ENCODE data around the gene TEX261.
"Not testable (repeated sequence)": the region's sequence is repeated elsewhere in the genome, so short reads cannot be mapped to it uniquely, and the experiment has no call there.

Gene TEX261

DNA sequence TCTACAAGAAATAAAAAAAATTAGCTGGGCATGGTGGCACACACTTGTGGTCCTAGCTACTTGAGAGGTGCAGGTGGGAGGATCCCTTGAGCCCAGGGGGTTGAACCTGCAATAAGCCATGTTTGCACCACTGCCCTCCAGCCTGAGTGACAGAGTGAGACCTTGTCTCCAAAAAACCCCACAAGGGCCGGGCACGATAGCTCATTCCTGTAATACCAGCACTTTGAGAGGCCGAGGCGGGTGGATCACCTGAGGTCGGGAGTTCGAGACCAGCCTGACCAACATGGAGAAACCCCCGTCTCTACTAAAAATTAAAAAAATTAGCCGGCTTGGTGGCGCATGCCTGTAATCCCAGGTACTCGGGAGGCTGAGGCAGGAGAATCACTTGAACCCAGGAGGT, 5.3 kb upstream of the TEX261 start:
- DNase-seq = not testable (repeated sequence)

DNA sequence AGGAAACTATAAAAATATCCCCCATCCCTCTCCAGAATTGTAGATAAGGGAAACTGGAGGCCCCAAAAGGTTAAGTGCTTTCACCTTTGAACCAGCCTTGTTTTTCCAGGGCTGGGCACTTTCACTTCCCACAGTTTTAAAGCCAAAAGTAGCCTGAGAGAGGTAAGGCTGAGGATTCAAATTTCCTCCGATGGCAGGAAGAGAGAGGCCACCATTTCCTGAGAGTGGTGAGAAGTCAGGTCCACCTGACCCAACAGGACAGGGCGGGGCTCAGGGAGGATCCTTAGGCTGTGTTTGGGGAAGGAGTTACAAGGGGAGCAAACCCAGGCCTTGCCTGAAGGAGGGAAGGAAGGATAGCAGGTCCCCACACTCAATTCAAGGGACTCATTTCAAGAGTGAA, 4.7 kb upstream of the TEX261 start:
- no peak for DNase-seq

DNA sequence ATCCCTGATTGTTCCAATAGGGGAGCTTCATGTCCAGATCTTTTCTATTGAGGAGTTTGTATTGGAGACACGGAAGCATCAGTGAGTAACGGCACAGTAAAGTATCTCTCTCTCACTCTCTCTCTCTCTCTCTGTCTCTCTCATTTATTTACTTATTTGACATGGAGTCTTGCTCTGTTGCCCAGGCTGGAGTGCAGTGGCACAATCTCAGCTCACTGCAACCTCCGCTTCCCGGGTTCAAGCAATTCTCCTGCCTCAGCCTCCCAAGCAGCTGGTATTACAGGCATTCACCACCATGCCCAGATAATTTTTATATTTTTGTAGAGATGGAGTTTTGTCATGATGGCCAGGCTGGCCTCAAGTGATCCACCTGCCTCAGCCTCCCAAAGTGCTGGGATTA, 4.2 kb upstream of the TEX261 start:
- not testable (repeated sequence) for DNase-seq

DNA sequence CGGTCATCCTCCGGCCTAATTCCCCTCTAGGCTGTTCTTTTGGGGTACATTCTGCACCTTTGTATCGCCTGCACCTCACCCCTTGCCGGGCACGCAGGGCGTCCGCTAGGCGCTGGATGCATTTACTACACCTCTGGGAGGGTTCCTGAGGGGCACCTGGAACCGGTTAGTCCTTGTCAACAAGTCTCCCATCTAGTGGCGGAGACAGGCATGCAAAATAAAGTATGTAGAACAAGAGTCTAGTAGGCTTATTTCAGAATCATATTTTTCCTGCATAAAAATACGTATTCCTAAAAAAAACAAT, 705 bp upstream of the TEX261 start:
- DNase-seq = peak; percentile 54

DNA sequence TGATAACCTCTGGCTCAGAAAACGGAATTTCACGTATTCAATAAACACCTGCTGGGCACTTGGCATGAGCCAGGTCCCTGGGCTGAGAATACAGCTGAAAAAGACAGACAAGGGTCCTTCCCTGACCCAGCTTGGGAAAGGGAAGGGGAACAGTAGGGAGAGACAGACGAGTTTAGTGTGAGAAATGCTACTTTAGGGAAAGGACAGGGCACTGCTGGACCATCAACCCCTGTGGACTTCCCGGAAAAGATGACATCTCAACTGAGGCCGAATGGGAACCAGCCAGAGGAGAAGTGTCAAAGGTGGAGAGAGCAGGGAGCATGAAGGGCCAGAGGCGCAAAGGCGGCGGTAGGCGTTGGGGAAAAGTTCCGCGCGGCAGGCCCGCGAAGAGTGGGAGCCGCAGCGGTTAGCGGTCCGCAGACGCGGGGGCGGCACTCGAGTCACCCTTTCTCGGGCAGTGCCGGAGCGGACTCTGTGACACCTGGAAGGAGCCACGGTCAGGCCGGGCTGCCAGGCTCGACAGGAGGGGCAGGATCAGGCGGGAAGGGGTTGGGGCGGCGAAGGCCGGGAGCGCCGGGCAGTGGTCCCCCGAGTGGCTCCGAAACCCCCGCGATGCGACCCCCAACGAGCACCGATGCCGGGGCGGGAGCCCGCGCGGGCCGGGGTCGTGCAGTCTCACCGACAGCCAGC, 519 bp downstream of the TEX261 start:
- no peak for DNase-seq

DNA sequence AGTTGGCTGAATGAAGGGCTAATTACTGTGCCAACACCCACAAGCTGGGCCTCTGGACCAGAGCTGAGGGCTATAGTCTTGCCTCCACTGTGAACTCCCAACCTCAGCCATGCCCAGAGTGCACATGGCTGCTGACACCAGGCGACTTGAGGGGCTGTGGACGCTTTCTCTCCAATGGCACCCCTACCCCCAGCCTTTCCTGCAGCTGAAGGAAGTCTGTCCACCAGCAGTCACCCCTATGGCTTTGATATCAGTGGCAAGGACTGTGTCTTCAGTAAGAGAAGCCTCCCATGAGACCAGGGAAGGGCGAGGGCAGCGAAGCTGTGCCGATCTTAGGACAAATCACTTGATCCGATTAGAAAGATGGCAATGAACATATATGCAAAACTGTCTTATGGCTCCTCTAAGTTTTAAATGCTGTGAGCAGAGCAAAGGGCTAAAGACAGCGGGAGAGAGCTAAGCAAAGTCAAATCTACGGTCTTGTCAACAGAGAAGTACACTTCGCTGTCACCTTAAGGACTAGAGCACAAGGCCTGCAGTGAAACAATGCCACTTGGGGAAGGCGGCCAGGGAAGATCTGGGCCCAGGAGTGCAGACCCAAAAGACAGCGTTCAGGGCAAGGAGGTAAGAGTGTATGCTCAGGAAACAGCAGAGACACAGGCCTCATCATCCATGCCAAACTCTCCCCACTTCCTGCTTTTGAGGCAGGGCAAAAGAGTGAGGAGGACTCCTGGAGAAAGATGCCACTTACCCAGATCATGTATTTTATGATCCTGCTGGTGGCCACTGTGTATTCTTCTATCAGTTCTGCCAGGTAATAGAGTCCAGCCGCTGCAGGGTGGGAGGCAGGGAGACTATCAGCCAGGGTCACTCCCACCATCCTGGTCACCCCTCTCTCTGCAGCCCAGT, 1.5 kb downstream of the TEX261 start:
- no peak for DNase-seq

DNA sequence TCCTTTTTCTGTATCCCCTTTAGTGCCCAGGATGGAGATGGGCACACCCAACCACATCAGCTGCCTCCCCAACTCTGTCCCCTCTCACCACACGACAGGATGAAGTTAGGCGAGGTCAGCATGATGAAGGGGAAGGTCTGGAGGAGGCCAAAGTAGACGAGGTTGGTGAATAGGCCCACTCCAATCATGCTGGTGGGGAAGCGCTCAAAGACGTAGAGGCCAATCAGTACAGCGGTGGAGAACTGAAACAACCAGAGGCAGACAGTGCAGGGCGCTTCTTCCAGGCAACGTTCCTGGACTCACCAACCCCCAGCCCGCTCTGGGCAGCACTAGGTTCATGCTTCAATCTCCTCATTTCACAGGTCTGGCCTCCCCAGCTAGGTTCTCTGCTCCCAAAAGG, 2.9 kb downstream of the TEX261 start:
- DNase-seq = no peak

DNA sequence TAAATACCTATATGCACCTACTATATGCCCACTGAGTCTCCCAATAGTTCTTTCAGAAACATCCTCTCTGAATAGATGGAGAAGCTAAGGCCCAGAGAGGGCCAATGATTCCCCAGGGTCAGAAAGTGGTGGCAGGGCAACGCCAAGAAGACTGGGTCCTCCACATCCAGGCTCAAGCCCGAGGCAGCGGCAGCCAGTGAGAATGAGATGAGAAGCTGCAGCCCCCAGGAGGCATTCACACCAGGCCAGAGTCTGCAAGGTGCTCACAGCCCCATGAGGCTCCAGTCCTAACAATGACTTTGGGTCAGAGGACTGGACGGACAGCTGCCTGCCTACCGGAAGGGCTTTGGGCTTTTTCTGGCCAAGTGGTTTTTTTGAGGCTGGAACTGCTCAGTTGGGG, 3.5 kb downstream of the TEX261 start:
- DNase-seq = no peak

DNA sequence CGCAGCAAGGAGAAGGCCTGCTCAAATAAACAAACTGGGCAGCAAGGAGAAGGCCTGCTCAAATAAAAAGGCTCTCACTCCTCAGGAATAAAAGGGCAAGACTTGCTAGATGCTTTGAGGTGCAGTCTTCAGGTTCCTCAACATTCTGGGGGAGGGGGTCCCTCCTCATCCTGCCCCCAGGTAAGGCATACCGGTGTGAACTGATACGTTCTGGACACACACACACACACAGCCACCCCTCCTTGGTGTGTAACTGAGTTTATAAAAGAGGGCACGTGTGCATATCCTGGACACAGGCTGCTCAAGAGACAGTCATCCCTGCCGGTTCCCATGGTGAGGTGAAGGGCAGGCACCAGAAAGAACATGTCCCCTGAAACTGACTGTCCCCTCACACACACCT, 4.5 kb downstream of the TEX261 start:
- no peak for DNase-seq

DNA sequence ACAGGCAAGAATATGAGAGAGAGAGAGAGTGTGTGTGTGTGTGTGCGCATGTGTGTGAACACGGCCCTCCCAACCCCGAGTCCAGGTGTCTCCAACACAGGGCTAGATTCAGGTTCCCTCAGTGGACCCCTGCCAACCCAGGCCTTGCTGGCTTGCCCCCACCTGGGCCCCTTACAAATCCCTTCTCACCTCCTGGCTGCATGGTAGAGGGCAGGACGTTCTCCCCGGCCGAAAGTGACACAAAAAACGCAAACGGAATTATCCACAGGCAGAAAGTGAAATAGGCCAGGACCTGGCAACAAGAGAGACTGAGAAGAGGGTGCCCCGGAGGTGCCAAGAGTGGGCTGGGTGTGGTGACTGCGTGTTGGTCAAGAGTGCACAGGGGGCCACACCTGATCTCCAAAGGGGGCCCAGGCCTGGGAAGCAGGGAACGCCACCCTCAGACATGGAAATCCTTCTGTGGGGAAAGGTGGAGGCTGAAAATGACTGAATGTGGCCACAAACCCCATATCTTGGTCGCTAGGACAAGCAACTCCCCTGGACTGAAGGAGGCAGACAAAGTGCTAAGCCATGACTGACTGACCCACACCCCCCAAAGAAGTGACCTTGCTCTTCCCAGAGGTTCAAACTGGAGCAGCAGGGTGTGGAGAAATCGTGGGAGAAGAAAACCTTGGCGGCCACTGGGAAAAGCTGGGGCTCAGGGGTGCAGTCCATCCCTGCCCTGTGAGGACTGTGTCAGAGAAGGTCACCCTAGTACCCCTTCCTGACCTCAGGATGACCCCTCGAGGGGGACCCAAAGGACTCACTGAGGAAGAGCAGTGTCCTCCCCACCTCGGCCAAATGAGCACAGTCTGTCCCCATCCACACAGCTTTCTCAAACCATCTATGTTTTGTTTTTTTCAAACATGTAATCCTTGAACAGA, 5.7 kb downstream of the TEX261 start:
- no peak for DNase-seq

DNA sequence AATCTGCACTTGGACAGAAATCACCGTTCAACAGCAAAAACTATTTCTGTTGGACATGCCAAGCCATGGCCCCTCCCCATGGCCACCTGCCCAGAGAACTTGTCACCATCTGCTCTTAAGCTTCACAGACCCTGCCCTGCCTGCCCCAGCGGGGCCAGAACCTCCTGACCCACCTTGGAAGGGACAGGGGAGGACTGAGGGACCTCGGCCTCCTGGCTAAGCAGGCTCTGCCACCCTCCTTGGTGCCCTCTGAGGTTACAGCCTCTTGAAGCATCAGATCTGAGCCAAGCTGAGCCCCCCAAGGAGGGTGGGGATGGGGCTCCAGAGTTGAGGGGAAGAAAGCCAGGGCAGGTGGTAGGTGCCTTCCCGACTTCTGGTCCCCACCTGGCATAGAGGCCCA, 6.5 kb downstream of the TEX261 start:
- no peak for DNase-seq

DNA sequence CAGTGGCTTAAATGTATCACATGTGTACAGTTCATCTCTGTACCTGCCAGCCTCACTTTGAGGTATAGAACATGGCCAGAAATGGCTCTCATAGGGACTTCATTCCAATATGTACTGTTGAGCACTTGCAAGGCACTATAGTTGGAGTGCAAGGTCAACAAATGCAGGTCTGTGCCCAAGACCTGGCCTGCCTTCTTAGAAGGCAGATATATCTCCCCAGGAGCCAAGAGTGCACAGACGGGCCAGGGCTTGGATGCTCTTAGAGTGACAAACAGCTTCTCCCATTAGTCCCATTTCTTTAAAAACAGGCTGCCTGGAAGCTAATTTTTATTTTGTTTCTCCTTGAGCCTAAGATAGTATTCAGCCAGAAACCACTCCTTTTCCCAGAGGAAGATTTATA, 7.3 kb downstream of the TEX261 start:
- no peak for DNase-seq

DNA sequence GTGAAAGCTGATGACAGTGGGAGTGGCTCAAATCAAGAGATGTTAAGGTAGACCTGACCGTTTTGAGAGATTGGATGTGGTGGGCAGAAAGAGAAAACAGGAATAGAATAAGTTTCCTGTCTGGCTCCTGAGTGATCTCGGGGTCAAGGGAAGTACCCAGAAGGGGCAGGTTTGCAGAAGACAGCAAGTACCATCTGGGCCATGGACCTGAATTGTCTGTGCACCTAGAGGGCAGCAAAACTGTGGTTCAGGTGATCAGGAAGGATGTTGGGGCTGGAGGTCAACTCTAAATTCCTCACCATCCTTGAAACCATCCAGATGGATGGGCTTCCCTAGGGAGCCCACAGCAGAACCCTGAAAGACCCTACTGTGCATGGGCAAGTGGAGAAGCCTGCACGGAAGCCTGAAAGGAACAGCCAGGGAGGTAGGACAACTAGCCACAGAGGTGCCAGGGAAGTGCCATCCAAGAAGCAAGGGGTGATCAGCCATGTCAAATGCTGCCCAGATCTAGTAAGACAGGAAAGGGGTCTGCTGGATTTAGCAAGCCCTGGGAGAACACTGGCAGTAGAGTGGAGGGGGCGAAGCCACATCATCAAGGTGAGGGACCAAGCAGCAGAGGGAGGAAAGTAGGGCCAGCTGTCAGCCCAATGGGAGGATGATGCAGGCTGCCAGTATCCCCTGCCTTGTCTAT, 8.0 kb downstream of the TEX261 start:
- DNase-seq = no peak

DNA sequence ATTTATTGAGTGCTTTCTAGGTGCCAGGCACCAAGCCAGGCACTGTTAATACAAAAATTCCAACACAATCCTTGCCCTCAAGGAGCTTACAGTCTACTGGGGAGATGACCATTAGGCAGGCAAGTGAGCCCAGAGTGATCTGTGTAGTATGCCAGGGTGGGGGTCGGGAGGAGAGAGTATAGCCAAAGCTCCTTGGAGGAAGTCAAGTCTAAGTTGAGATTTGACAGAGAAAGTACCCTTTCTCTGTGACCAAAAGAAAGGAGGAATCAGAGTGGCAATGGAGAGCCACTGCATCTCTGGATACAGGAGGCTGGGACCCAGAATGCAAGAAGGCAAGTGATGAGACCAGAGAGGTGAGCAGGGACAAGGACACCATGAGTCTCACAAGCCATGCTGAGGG, 8.7 kb downstream of the TEX261 start:
- no peak for DNase-seq

DNA sequence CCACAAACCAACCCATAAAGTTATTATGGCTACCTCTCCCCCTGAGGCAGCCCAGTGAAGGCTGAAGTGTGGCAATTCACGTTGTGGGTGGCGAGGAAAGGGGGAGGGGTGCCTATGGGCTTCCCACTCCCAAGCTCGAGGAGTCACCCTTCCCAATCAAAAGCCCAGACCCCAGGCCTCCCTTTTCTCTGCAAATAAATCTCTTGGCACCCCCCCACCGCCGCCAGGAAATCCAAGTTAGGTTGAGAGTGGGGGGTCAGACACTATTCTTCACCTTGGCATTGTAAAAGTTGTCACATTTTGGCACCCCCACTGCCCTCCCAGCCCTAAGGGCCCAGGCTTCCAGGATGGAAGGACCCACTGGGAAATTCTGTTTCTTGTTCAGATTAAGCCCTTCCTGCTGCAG, 9.4 kb downstream of the TEX261 start:
- no peak for DNase-seq

DNA sequence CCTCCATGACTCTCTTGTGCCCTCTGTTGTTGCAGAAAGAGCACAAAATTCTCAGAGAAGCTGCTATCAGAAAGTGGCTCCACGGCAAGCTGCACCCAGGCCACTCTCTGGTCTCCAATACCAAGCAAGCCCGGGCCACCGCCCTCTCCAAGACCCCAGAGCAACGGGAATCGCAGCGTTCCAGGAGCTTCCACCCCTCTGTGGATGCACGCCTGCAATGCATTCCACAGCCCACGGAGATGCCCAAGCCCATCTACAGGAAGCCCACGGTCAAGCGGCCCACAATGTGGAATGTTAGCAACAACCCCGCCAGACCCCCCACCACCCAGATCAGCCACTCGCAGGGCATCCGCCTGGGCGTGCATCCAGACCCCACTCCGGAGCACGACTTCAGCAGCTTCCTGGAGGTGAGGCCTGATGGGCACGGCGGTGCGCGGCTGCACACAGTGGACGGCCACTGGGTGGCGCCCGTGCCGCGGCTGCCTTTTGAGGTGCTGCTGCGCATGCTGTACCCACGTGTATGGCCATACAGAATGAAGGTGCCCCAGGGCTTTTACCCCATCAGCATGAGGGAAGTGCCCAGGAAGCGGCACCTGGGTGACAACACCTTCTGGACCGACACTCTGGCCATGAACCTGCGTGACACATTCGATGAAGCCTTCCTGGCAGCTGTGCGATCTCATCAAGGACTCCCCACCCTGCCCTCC, 9.9 kb downstream of the TEX261 start:
- no peak for DNase-seq

DNA sequence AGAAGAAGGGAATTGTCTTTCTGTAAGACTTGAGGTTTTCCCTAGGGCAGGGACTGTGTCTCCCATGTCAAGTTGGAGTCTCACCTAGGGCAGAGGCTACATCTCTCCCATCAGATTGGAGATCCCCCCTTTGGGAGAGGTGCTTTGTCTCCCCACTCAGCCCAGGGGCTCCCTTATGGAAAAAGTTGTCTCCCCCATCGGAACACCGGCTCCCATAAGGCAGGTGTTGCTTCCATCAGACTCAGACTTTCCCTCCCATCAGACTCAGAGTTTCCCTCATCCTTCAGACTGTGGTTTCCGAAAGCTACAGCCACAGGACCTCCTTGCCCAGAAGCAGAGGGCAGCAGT, 10.5 kb downstream of the TEX261 start:
- DNase-seq = no peak

DNA sequence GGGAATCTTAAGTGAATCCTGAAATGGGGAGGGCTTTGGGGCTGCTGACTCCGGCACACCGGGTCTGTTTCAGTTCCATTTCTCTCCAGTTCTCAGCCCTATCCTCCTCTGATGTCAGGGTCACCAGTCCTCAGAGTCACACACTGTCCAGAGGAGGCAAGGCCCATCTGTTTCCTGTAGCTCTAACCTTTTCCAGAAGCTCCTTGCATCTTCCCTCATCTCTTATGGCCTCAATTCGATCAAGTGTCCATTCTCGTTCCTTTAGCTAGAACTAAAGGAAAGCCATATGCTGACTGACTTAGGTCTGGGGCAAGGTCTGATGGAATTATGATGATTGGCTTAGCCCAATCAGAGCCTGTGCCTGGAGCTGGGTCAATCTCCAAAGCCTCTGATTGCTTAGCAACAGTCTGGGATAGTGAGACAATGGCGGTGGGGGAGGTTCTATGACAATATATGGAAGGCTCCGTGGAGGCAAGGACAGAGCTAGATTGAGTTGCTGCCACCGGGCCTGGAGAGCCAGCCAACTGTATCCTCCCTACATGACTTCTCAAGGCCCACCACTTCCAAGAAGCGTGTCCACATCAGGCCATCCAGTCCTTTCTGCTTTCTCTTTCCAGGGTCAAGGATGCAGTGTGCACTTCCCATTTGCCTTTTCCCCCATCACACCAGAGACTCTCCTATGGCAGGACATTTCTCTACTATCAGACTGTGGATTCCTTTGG, 11.0 kb downstream of the TEX261 start:
- no peak for DNase-seq

DNA sequence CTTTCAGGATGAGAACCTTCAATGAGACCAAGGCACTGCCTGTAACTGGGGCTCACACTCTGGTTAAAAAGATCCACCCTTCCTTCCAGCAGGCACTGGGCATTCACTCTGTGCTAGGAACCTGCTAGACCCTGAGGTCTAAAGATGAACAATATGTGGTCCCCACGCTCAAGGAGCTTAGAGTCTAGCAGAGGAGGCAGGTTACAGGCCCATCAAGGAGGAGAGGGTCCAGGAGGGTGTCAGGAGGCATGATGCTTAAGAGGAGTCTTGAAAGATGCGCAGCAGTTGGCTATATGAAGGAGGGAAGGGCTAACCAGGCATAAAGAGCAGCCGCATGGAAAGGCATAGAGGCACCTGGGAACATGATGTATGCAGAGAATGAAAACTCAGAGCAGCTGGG, 11.7 kb downstream of the TEX261 start:
- DNase-seq = no peak

DNA sequence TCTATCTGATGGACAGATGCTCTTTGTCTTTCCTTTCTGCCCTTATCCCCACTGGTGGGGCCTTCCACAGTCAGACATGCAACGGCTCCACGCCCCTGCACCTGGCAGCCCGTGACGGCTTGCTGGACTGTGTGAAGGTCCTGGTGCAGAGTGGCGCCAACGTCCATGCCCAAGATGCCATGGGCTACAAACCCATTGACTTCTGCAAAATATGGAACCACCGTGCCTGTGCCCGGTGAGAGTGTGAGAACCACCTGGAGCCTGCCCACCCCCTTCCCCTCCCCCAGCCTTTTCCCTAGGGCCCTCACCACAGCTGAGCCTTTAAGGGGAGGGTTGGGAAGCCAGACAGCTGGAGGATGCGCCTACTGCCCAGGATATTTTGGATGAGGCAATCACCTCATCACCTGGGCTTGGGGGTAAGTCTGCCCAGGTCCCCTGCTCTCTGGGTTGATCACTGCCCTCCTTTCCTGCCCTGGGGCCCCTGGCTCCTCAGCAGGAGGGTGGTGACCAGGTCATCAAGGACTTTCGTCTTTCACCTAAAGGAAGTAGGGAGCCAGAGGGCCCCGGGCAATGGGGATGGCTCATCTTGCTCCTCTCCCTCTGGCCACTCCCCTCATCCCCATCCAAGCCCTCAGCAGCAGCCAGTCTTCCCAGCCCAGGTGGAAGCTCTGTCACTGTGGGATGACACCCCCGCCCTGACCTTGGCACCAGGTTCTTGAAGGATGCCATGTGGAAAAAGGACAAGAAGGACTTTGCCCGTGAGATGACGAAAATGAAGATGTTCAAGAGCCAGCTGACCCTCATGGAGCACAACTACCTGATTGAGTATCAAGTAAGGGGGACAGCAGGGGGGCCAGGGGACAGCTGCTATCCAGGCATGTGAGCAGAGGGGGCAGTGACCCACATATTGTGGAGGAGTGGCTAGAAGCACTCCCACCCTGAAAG, 12.5 kb downstream of the TEX261 start:
- no peak for DNase-seq

DNA sequence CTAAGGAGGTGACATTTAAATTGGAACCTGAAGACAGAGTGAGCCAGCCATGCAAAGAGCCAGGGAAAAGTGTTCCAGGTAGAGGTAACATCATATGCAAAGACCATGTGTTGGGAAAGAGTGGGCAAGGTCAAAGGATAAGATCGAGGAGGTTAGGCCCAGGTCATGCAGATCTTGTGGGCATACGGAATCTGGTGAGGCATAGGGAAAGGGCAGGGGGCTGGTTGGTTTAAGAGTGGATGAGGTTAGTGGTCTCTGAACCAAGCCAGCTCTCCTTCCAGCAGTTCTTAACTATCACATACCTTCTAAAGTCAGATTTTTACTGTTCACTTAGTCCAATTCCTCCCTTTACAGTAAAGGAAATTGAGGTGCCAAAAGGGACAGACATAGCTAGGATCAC, 13.3 kb downstream of the TEX261 start:
- DNase-seq = no peak

Measured in DMS79 treated with DMSO at 0.1 percent for 48 hours (cell line).